ENCODE data around the gene ATAT1. TPM values are rescaled to one million over a fixed set of nuclear protein-coding genes. Genes with fewer than 3 reads are reported as not detected.

ATAT1 gene
- polyA plus RNA-seq, 3 donors = 0.51 to 10.4 (median 0.68) TPM

GRCh38 chr6:30691208-30691847, 64.7 kb downstream of the ATAT1 start:
- Histone ChIP-seq H3K36me3 (replicated peaks in 1 of 2; ENCODE audit: control insufficient read depth in 1 of 2, insufficient read depth in 2 of 2, low read length in 2 of 2) (no peaks in the 10 kb centered on the region), H3K4me1 (ENCODE audit: control insufficient read depth in 1 of 2, insufficient read depth in 2 of 2, low read length in 2 of 2) (peaks cover 37 to 40% of the 10 kb centered on the region in 2 donors), H2AFZ (ENCODE audit: insufficient read depth, low read depth, low read length, poor library complexity, severe bottlenecking) (peak overlapping the region; percentile 89), H3K27me3 (ENCODE audit: control insufficient read depth in 2 of 2, insufficient read depth in 2 of 2, low read length in 2 of 2) (no peaks in the 10 kb centered on the region), H3K9ac (ENCODE audit: insufficient read depth, low read length, poor library complexity, severe bottlenecking) (peak overlapping the region; percentile 66), H4K20me1 (ENCODE audit: insufficient read depth, low read length) (peaks cover 2% of the 10 kb centered on the region), H3K4me3 (replicated peaks in 1 of 3; ENCODE audit: low read depth in 2 of 3, low read length in 3 of 3) (peak overlapping the region; percentile 70 to 100 (median 95)), H3K27ac (ENCODE audit: low read depth in 1 of 2, low read length in 2 of 2) (peak overlapping the region in 1 of 2 donors; percentile 99), H3K79me2 (ENCODE audit: insufficient read depth, low read length) (peaks cover 40% of the 10 kb centered on the region), H3K9me3 (replicated peaks in 1 of 2; ENCODE audit: control insufficient read depth in 1 of 2, insufficient read depth in 1 of 2, low read length in 2 of 2) (no peaks in the 10 kb centered on the region), H3K4me2 (replicated peaks; ENCODE audit: extremely low read depth, low read length, poor library complexity, severe bottlenecking) (peak overlapping the region; percentile 100)
- WGBS (ENCODE audit: insufficient coverage) = 93% methylated on average over 2 of the region's 8 CpGs
- H3K27me3 Mint-ChIP-seq (ENCODE audit: low read depth in 3 of 3) = peaks cover 0 to 4% (median 0%) of the 10 kb centered on the region in 3 donors
- H3K36me3 Mint-ChIP-seq = peaks cover 4 to 6% of the 10 kb centered on the region in 2 donors
- no peaks in the 10 kb centered on the region for H3K9me3 Mint-ChIP-seq
- DNase-seq = no peak
- H3K27ac Mint-ChIP-seq = peak overlapping the region in 6 of 7 donors; percentile 70 to 98 (median 80)
- peaks cover 43% of the 10 kb centered on the region for H3K4me1 Mint-ChIP-seq
- intact Hi-C loops (cut with micrococcal nuclease) = no loop called here
- peak overlapping the region; percentile 88 to 97 for H3K4me3 Mint-ChIP-seq
- TF ChIP-seq, protein P1, sequence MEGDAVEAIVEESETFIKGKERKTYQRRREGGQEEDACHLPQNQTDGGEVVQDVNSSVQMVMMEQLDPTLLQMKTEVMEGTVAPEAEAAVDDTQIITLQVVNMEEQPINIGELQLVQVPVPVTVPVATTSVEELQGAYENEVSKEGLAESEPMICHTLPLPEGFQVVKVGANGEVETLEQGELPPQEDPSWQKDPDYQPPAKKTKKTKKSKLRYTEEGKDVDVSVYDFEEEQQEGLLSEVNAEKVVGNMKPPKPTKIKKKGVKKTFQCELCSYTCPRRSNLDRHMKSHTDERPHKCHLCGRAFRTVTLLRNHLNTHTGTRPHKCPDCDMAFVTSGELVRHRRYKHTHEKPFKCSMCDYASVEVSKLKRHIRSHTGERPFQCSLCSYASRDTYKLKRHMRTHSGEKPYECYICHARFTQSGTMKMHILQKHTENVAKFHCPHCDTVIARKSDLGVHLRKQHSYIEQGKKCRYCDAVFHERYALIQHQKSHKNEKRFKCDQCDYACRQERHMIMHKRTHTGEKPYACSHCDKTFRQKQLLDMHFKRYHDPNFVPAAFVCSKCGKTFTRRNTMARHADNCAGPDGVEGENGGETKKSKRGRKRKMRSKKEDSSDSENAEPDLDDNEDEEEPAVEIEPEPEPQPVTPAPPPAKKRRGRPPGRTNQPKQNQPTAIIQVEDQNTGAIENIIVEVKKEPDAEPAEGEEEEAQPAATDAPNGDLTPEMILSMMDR (IDR thresholded peaks at IDR 0.05) = no peak

Small RNAs within 50 kb of the gene (small RNA-seq; reads per million reads assigned to genes)
- 1.4 reads per million for gene MIR877 (ENCODE audit: insufficient read length, low read depth)

Other genes starting within 250 kb of the ATAT1 start
- 100 to 1,000 TPM; 870 to 944 (median 893) TPM for gene HLA-E, start 137.4 kb upstream of the ATAT1 start, polyA plus RNA-seq
- 10 to 100 TPM; 10.3 to 13.4 (median 12.9) TPM for gene GNL1, start 70.4 kb upstream of the ATAT1 start, polyA plus RNA-seq
- 1 to 10 TPM; 2.8 to 7.1 (median 3.6) TPM for gene PRR3, start 69.6 kb upstream of the ATAT1 start, polyA plus RNA-seq
- 10 to 100 TPM in 2 of 3 donors, 1 to 10 TPM in 1; 7.5 to 19.8 (median 14.6) TPM for gene ABCF1, start 55.4 kb upstream of the ATAT1 start, polyA plus RNA-seq
- 10 to 100 TPM in 2 of 3 donors, 1 to 10 TPM in 1; 9.5 to 18.3 (median 16.4) TPM for gene PPP1R10, start 9.6 kb upstream of the ATAT1 start, polyA plus RNA-seq
- 10 to 100 TPM; 18.8 to 52.4 (median 45.2) TPM for gene MRPS18B, start 9.0 kb upstream of the ATAT1 start, polyA plus RNA-seq
- 10 to 100 TPM in 1 of 3 donors, 1 to 10 TPM in 2; 2.0 to 18.4 (median 2.7) TPM for gene C6orf136, start 20.3 kb downstream of the ATAT1 start, polyA plus RNA-seq
- gene DHX16, start 46.1 kb downstream of the ATAT1 start, polyA plus RNA-seq = 10 to 100 TPM; 16.4 to 70.1 (median 19.0) TPM
- gene PPP1R18, start 59.8 kb downstream of the ATAT1 start, polyA plus RNA-seq = 100 to 1,000 TPM in 1 of 3 donors, 10 to 100 TPM in 2; 58.5 to 226 (median 78.9) TPM
- gene NRM, start 64.1 kb downstream of the ATAT1 start, polyA plus RNA-seq = 10 to 100 TPM; 25.9 to 36.0 (median 35.0) TPM
- gene MDC1, start 90.4 kb downstream of the ATAT1 start, polyA plus RNA-seq = 1 to 10 TPM in 1 of 3 donors, under 1 TPM in 2; 0.27 to 4.5 (median 0.34) TPM
- 100 to 1,000 TPM in 1 of 3 donors, 10 to 100 TPM in 2; 48.4 to 130 (median 57.0) TPM for gene TUBB, start 93.5 kb downstream of the ATAT1 start, polyA plus RNA-seq
- gene FLOT1, start 115.8 kb downstream of the ATAT1 start, polyA plus RNA-seq = 100 to 1,000 TPM; 124 to 153 (median 132) TPM
- gene IER3, start 117.7 kb downstream of the ATAT1 start, polyA plus RNA-seq = 100 to 1,000 TPM in 1 of 3 donors, 10 to 100 TPM in 2; 30.6 to 188 (median 53.2) TPM